Epithelial cell of prostate (primary cell): ENCODE measurements around the gene SLC51B.
"Not testable (repeated sequence)": the region's sequence is repeated elsewhere in the genome, so short reads cannot be mapped to it uniquely, and the experiment has no call there.

Source experiments
- DNase-seq: peaks from one replicate; pipeline ENCODE4 v3.0.0-alpha.2; 2011; ENCODE audit warnings: low read depth, low spot score
- H3K27ac ChIP-seq: fragments of 450-650 bp; 2 replicates; pipeline ENCODE4 v1.5.1; 2017; ENCODE audit warnings: mild to moderate bottlenecking

The SLC51B gene

GRCh38 chr15:65096481-65097385 is 51.5 kb downstream of the SLC51B start:
- DNase-seq = no peak
- no peak overlapping the region for H3K27ac ChIP-seq

- H3K27ac ChIP-seq = no peak overlapping the region
- DNase-seq = no peak
Observed at GRCh38 chr15:65097651-65098263, 52.6 kb downstream of the SLC51B start.

- H3K27ac ChIP-seq = no peak overlapping the region
- no peak for DNase-seq
Observed at GRCh38 chr15:65099336-65099735, 54.1 kb downstream of the SLC51B start.

- not testable (repeated sequence) for DNase-seq, H3K27ac ChIP-seq
Observed at GRCh38 chr15:65099801-65100200, 54.6 kb downstream of the SLC51B start.

- no peak for DNase-seq
- no peak overlapping the region for H3K27ac ChIP-seq
Observed at GRCh38 chr15:65100442-65100841, 55.3 kb downstream of the SLC51B start.

GRCh38 chr15:65101411-65101890 is 56.3 kb downstream of the SLC51B start:
- no peak overlapping the region for H3K27ac ChIP-seq
- DNase-seq = no peak

- no peak for DNase-seq
- H3K27ac ChIP-seq = no peak overlapping the region
Observed at GRCh38 chr15:65101891-65102708, 56.9 kb downstream of the SLC51B start.

- no peak for DNase-seq
- H3K27ac ChIP-seq = no peak overlapping the region
Observed at GRCh38 chr15:65102912-65103311, 57.7 kb downstream of the SLC51B start.
